H1 (cell line): ENCODE measurements around the gene RAD51B.

ENCODE experiments used
- EGR1 ChIP-seq: IDR thresholded peaks from 2 replicates; pipeline ENCODE4 v1.6.1; 2011; ENCODE audit warnings: low read depth, low read length, borderline replicate concordance
- POLR2A ChIP-seq, 2 experiments: IDR thresholded peaks; 1 replicate in 1 of 2; 2 replicates in 1 of 2; pipeline ENCODE4 v1.6.1; 2011; ENCODE audit warnings: low read depth in 2 of 2, low read length in 2 of 2, mild to moderate bottlenecking in 2 of 2; ENCODE audit errors: control extremely low read depth in 1 of 2
- RAD21 ChIP-seq, 2 experiments: IDR thresholded peaks in 1 of 2; conservative IDR thresholded peaks in 1 of 2; 2 replicates each; pipeline ENCODE4 v1.6.1; 2011; ENCODE audit warnings: low read depth in 2 of 2, low read length in 2 of 2, improper control_type of control experiment in 1 of 2, inconsistent platforms in 1 of 2, mild to moderate bottlenecking in 1 of 2, moderate library complexity in 1 of 2
- TEAD4 ChIP-seq: IDR thresholded peaks from 2 replicates; pipeline ENCODE4 v1.6.1; 2012; ENCODE audit warnings: low read depth, low read length, inconsistent platforms, mixed read lengths
- YY1 ChIP-seq: IDR thresholded peaks from 2 replicates; pipeline ENCODE4 v1.6.1; 2011; ENCODE audit warnings: low read depth, mild to moderate bottlenecking, low read length
- TF ChIP-seq, protein P1 (sequence below), 3 experiments: IDR thresholded peaks; 1 replicate in 2 of 3; 2 replicates in 1 of 3; pipeline versions ENCODE4 v1.5.1 to v1.6.1; 2011; ENCODE audit warnings: low read length in 3 of 3, mild to moderate bottlenecking in 3 of 3, inconsistent platforms in 2 of 3, low read depth in 1 of 3, moderate library complexity in 1 of 3; ENCODE audit not compliant: insufficient read depth in 1 of 3; ENCODE audit errors: control extremely low read depth in 1 of 3
- TF ChIP-seq, protein P2 (sequence below): IDR thresholded peaks from 2 replicates; pipeline ENCODE4 v1.6.1; 2012; ENCODE audit warnings: low read length, inconsistent platforms
- TF ChIP-seq, protein P3 (sequence below): IDR thresholded peaks from 2 replicates; pipeline ENCODE4 v1.6.1; 2011; ENCODE audit warnings: low read length, improper control_type of control experiment

DNA sequence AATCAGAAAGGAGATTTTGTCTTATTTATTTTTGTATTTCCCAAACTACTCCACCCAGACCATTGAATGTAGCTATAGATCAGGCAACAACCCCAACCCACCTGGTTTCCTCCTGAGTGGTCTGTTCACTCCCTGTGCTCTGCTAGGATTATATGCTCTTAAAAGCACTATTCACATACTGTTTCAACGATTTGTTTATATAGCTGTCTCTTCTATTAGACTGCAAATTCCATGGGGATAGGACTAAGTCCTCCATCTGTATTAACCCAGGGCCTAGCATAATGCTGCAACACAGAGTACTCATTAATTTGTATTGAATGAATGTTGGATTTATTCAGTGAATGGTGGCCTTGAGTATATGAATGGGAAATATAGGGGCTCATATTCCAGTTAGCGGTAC lies 307.6 kb downstream of the RAD51B start:
- TF ChIP-seq POLR2A (IDR thresholded peaks at IDR 0.05; ENCODE audit: control extremely low read depth in 1 of 2, low read depth in 2 of 2, low read length in 2 of 2) (no peak), EGR1 (no peak), RAD21 (IDR thresholded peaks at IDR 0.05 in 1 of 2, conservative IDR thresholded peaks at IDR 0.05 in 1 of 2; ENCODE audit: low read depth in 2 of 2, low read length in 2 of 2) (no peak), YY1 (no peak), TEAD4 (no peak)
- TF ChIP-seq, protein P1, sequence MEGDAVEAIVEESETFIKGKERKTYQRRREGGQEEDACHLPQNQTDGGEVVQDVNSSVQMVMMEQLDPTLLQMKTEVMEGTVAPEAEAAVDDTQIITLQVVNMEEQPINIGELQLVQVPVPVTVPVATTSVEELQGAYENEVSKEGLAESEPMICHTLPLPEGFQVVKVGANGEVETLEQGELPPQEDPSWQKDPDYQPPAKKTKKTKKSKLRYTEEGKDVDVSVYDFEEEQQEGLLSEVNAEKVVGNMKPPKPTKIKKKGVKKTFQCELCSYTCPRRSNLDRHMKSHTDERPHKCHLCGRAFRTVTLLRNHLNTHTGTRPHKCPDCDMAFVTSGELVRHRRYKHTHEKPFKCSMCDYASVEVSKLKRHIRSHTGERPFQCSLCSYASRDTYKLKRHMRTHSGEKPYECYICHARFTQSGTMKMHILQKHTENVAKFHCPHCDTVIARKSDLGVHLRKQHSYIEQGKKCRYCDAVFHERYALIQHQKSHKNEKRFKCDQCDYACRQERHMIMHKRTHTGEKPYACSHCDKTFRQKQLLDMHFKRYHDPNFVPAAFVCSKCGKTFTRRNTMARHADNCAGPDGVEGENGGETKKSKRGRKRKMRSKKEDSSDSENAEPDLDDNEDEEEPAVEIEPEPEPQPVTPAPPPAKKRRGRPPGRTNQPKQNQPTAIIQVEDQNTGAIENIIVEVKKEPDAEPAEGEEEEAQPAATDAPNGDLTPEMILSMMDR (IDR thresholded peaks at IDR 0.05; ENCODE audit: control extremely low read depth in 1 of 3, insufficient read depth in 1 of 3, low read depth in 1 of 3, low read length in 3 of 3) = no peak
- TF ChIP-seq, protein P2, sequence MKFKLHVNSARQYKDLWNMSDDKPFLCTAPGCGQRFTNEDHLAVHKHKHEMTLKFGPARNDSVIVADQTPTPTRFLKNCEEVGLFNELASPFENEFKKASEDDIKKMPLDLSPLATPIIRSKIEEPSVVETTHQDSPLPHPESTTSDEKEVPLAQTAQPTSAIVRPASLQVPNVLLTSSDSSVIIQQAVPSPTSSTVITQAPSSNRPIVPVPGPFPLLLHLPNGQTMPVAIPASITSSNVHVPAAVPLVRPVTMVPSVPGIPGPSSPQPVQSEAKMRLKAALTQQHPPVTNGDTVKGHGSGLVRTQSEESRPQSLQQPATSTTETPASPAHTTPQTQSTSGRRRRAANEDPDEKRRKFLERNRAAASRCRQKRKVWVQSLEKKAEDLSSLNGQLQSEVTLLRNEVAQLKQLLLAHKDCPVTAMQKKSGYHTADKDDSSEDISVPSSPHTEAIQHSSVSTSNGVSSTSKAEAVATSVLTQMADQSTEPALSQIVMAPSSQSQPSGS = no peak
- TF ChIP-seq, protein P3, sequence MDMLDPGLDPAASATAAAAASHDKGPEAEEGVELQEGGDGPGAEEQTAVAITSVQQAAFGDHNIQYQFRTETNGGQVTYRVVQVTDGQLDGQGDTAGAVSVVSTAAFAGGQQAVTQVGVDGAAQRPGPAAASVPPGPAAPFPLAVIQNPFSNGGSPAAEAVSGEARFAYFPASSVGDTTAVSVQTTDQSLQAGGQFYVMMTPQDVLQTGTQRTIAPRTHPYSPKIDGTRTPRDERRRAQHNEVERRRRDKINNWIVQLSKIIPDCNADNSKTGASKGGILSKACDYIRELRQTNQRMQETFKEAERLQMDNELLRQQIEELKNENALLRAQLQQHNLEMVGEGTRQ = no peak
